A549 (cell line): ENCODE data around the gene C1orf141. TPM values are rescaled to one million over a fixed set of nuclear protein-coding genes. Genes with fewer than 3 reads are reported as not detected.

Experiments
- ATAC-seq, 2 experiments: fragments of 200-7000 bp in 1 of 2; fragments of >200 bp in 1 of 2; cut with Nextera tagmentation in 1 of 2; cut with Tn5 transposase in 1 of 2; 3 replicates each; pipeline versions ENCODE4 v1.8.0 to v1.9.1; 2018 to 2020; ENCODE audit warnings: mild to moderate bottlenecking in 1 of 2, moderate library complexity in 1 of 2
- CTCF ChIA-PET: fragments of 300-600 bp; sonication (Branson Sonifier 250); formaldehyde crosslinking; extraction: SDS; loops from one replicate; lab custom pipeline; 2021; ENCODE audit warnings: antibody characterized with exemption, inconsistent platforms; lab: Yijun Ruan, JAX
- POLR2A ChIA-PET: fragments of 350-600 bp; formaldehyde crosslinking; extraction: SDS; loops from one replicate; lab custom pipeline; 2021; ENCODE audit warnings: antibody characterized with exemption, inconsistent platforms; lab: Yijun Ruan, JAX
- DNase-seq, 2 experiments: peaks; one replicate each; pipeline versions ENCODE4 v3.0.0 to v3.0.0-alpha.2; 2011 to 2016; ENCODE audit warnings: low read depth in 1 of 2, low spot score in 1 of 2
- FAIRE-seq: peaks from 2 replicates; lab custom pipeline; 2011; peaks lifted over from hg19 to GRCh38; lab: Jason Lieb, UNC
- H3K27ac ChIP-seq, 2 experiments: fragments of >200 bp; sonication (Bioruptor Twin); formaldehyde crosslinking; 3 replicates each; pipeline ENCODE4 v1.5.1; 2016 to 2017
- H3K4me1 ChIP-seq: fragments of >200 bp; sonication (Bioruptor Twin); formaldehyde crosslinking; 3 replicates; pipeline ENCODE4 v1.6.1; 2016
- H3K4me2 ChIP-seq: fragments of >200 bp; sonication (Bioruptor Twin); formaldehyde crosslinking; 3 replicates; pipeline ENCODE4 v1.6.1; 2016
- H3K4me3 ChIP-seq: fragments of >200 bp; sonication (Bioruptor Twin); formaldehyde crosslinking; 3 replicates; pipeline ENCODE4 v1.5.1; 2016
- H3K9me3 ChIP-seq: fragments of >200 bp; sonication (Bioruptor Twin); formaldehyde crosslinking; 3 replicates; pipeline ENCODE4 v1.6.1; 2016
- BHLHE40 ChIP-seq: IDR thresholded peaks from 2 replicates; pipeline ENCODE4 v1.6.1; 2012; ENCODE audit warnings: low read depth, low read length, inconsistent platforms
- CBX2 ChIP-seq: fragments of 200-600 bp; sonication (generic); IDR thresholded peaks from 2 replicates; pipeline ENCODE4 v1.6.1; 2016; ENCODE audit warnings: low read depth, mild to moderate bottlenecking, borderline replicate concordance
- CHD2 ChIP-seq: fragments of 150-350 bp; IDR thresholded peaks from 2 replicates; pipeline ENCODE4 v1.6.1; 2014; ENCODE audit warnings: low read length; ENCODE audit not compliant: partially characterized antibody
- CHD4 ChIP-seq: fragments of 200-600 bp; sonication (generic); IDR thresholded peaks from 2 replicates; pipeline ENCODE4 v1.6.1; 2016; ENCODE audit warnings: antibody characterized with exemption, mild to moderate bottlenecking, borderline replicate concordance
- EHMT2 ChIP-seq: fragments of 200-600 bp; sonication (generic); IDR thresholded peaks from 2 replicates; pipeline ENCODE4 v1.6.1; 2016; ENCODE audit warnings: antibody characterized with exemption, low read depth, mild to moderate bottlenecking, moderate library complexity
- FOSB ChIP-seq: fragments of 250-450 bp; sonication (Bioruptor Pico); IDR thresholded peaks from 2 replicates; pipeline ENCODE4 v1.5.0; 2020; ENCODE audit warnings: mild to moderate bottlenecking, moderate library complexity
- HOXA7 ChIP-seq: fragments of 250-450 bp; sonication (Bioruptor Pico); IDR thresholded peaks from 2 replicates; pipeline ENCODE4 v1.5.0; 2020; ENCODE audit warnings: mild to moderate bottlenecking, moderate library complexity
- HOXB13 ChIP-seq: fragments of 250-450 bp; sonication (Bioruptor Pico); IDR thresholded peaks from 2 replicates; pipeline ENCODE4 v1.5.0; 2020; ENCODE audit warnings: low read depth, mild to moderate bottlenecking, moderate library complexity
- JUNB ChIP-seq: fragments of >200 bp; sonication (Bioruptor Twin); formaldehyde crosslinking; IDR thresholded peaks from 2 replicates; pipeline ENCODE4 v1.6.1; 2016
- KDM1A ChIP-seq: fragments of 200-600 bp; sonication (generic); IDR thresholded peaks from 2 replicates; pipeline ENCODE4 v1.6.1; 2016; ENCODE audit warnings: low read depth, mild to moderate bottlenecking
- KDM5A ChIP-seq: fragments of 200-600 bp; sonication (generic); IDR thresholded peaks from 2 replicates; pipeline ENCODE4 v1.6.1; 2016; ENCODE audit warnings: antibody characterized with exemption, mild to moderate bottlenecking
- MAFK ChIP-seq: fragments of 450-650 bp; IDR thresholded peaks from 2 replicates; pipeline ENCODE4 v1.6.1; 2014; ENCODE audit not compliant: partially characterized antibody
- NFE2L2 ChIP-seq: fragments of 150-350 bp; conservative IDR thresholded peaks from 2 replicates; pipeline ENCODE4 v1.6.1; 2014; ENCODE audit warnings: low read length
- NPAS2 ChIP-seq: fragments of 250-450 bp; sonication (Bioruptor Pico); IDR thresholded peaks from 2 replicates; pipeline ENCODE4 v1.8.0; 2022; ENCODE audit warnings: mild to moderate bottlenecking, moderate library complexity, borderline replicate concordance
- NR3C1 ChIP-seq: fragments of >200 bp; sonication (Bioruptor Twin); formaldehyde crosslinking; IDR thresholded peaks from 3 replicates; pipeline ENCODE4 v1.6.1; 2017
- PBX3 ChIP-seq: IDR thresholded peaks from 2 replicates; pipeline ENCODE4 v1.6.1; 2012
- PHF8 ChIP-seq: fragments of 200-600 bp; sonication (generic); IDR thresholded peaks from 2 replicates; pipeline ENCODE4 v1.6.1; 2016; ENCODE audit warnings: low read depth, mild to moderate bottlenecking, antibody characterized with exemption, moderate library complexity, borderline replicate concordance
- RCOR1 ChIP-seq: fragments of 150-350 bp; IDR thresholded peaks from 2 replicates; pipeline ENCODE4 v1.6.1; 2014; ENCODE audit warnings: antibody characterized with exemption, low read length, low read depth
- RNF2 ChIP-seq: fragments of 200-600 bp; sonication (generic); IDR thresholded peaks from 2 replicates; pipeline ENCODE4 v1.6.1; 2016; ENCODE audit warnings: low read depth, mild to moderate bottlenecking, antibody characterized with exemption, moderate library complexity, borderline replicate concordance
- SREBF2 ChIP-seq: fragments of 450-650 bp; IDR thresholded peaks from 2 replicates; pipeline ENCODE4 v1.6.1; 2014; ENCODE audit warnings: mild to moderate bottlenecking, moderate library complexity
- TP53 ChIP-seq: fragments of 250-450 bp; sonication (Bioruptor Pico); IDR thresholded peaks from 2 replicates; pipeline ENCODE4 v1.5.0; 2021; ENCODE audit warnings: mild to moderate bottlenecking, moderate library complexity
- ZC3H11A ChIP-seq: fragments of 450-650 bp; IDR thresholded peaks from 2 replicates; pipeline ENCODE4 v1.6.1; 2014; ENCODE audit warnings: antibody characterized with exemption, mild to moderate bottlenecking
- ZNF302 ChIP-seq: fragments of 250-450 bp; sonication (Bioruptor Pico); IDR thresholded peaks from 2 replicates; pipeline ENCODE4 v1.9.0; 2021; ENCODE audit warnings: inconsistent platforms, mild to moderate bottlenecking, moderate library complexity
- ZSCAN20 ChIP-seq: fragments of 250-450 bp; sonication (Bioruptor Pico); IDR thresholded peaks from 2 replicates; pipeline ENCODE4 v1.8.0; 2022; ENCODE audit warnings: mild to moderate bottlenecking, moderate library complexity
- WGBS: methylation state at CpG from one replicate; pipeline ENCODE4 v1.1.6; 2017; ENCODE audit errors: missing lambda C conversion rate; 5-methylcytosine and 5-hydroxymethylcytosine counted together
- polyA plus RNA-seq, 4 experiments: library from polyadenylated mRNA; depleted of rRNA in 3 of 4; stranded (reverse); fragments of >200 nt; fragmentation: RNase III in 1 of 4; extraction: RNeasy Plus Mini Kit Qiagen cat#74134 plus additional on column Dnase treatment in 1 of 4; gene quantifications; 2 replicates in 3 of 4; 3 replicates in 1 of 4; pipeline ENCODE4 v1.2.3, GENCODE V29; 2011 to 2017
- TF ChIP-seq, protein P1 (sequence below): fragments of >200 bp; sonication (Bioruptor Twin); formaldehyde crosslinking; IDR thresholded peaks from 3 replicates; pipeline ENCODE4 v1.5.1; 2016

The C1orf141 gene
- polyA plus RNA-seq, 2 of the 4 experiments (the other 2 are of a cell fraction): not detected

GRCh38 chr1:67094191-67094590 lies 40.6 kb downstream of the C1orf141 start:
- no peaks in the 10 kb centered on the region for H3K9me3 ChIP-seq
- TF ChIP-seq BHLHE40 (no peak), SREBF2 (no peak), NFE2L2 (no peak), KDM1A (no peak), PBX3 (no peak), EHMT2 (no peak), RNF2 (no peak), ZSCAN20 (no peak), CHD2 (no peak), CHD4 (no peak), HOXA7 (CRISPR knock-in tag) (no peak), MAFK (no peak)
- TF ChIP-seq, protein P1, sequence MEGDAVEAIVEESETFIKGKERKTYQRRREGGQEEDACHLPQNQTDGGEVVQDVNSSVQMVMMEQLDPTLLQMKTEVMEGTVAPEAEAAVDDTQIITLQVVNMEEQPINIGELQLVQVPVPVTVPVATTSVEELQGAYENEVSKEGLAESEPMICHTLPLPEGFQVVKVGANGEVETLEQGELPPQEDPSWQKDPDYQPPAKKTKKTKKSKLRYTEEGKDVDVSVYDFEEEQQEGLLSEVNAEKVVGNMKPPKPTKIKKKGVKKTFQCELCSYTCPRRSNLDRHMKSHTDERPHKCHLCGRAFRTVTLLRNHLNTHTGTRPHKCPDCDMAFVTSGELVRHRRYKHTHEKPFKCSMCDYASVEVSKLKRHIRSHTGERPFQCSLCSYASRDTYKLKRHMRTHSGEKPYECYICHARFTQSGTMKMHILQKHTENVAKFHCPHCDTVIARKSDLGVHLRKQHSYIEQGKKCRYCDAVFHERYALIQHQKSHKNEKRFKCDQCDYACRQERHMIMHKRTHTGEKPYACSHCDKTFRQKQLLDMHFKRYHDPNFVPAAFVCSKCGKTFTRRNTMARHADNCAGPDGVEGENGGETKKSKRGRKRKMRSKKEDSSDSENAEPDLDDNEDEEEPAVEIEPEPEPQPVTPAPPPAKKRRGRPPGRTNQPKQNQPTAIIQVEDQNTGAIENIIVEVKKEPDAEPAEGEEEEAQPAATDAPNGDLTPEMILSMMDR: no peak
- no peak overlapping the region for H3K4me3 ChIP-seq
- ChIA-PET CTCF (no interaction called here), POLR2A (no interaction called here)
- no peak for DNase-seq
- no peak overlapping the region for H3K27ac ChIP-seq
- no peak for ATAC-seq
- H3K4me1 ChIP-seq: no peaks in the 10 kb centered on the region
- 78% methylated on average over 2 of the region's 2 CpGs for WGBS
- FAIRE-seq: no peak
- H3K4me2 ChIP-seq: no peak overlapping the region

DNA sequence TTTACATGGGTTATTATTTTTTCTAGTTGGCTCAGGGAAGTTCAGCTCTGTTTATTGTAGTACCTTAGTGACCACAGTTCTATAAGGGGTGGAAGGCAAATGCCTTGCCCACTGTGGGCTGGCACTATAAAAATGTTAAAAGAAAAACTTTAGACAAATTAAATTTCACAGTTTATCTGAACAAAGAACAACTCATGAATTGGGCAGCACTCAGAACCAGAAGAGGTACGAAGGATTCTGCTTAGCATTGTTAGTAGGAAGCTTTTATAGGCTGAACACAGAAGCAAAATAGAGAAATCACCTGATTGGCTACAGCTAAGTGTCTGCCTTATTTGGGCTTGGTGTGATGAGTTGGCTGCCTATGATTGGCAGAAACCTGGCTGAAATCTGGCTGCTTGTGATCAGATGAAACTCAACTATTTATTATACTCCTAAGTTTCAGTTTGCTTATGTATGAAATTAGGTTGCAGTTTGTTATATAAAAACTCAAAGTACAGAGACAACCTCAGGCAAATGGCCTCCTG lies 45.0 kb downstream of the C1orf141 start:
- Histone ChIP-seq H3K4me3 (no peak overlapping the region), H3K9me3 (no peaks in the 10 kb centered on the region), H3K27ac (no peak overlapping the region), H3K4me2 (no peak overlapping the region), H3K4me1 (no peaks in the 10 kb centered on the region)
- no peak for DNase-seq
- ATAC-seq: no peak
- CTCF ChIA-PET: interaction anchor here (1.6 kb wide), 1 partner anchor 59 kb away, joined by 5 read pairs; no protein-coding TSS in a partner anchor
- TF ChIP-seq KDM1A: no peak
- no peak for TF ChIP-seq RCOR1
- no peak for TF ChIP-seq MAFK
- no peak for TF ChIP-seq TP53
- no peak for TF ChIP-seq PHF8
- TF ChIP-seq NPAS2 (CRISPR knock-in tag): no peak
- TF ChIP-seq ZNF302 (CRISPR knock-in tag): no peak
- TF ChIP-seq HOXA7 (CRISPR knock-in tag): no peak
- TF ChIP-seq NFE2L2: no peak
- TF ChIP-seq SREBF2: no peak
- no peak for TF ChIP-seq ZC3H11A
- TF ChIP-seq FOSB (CRISPR knock-in tag): no peak
- TF ChIP-seq CHD4: no peak
- no peak for TF ChIP-seq RNF2
- 57% methylated on average over 1 of the region's 1 CpG for WGBS
- POLR2A ChIA-PET: no interaction called here
- no peak for FAIRE-seq

GRCh38 chr1:67088440-67088839 lies 46.3 kb downstream of the C1orf141 start:
- no peak overlapping the region for H3K27ac ChIP-seq
- no peaks in the 10 kb centered on the region for H3K4me1 ChIP-seq
- ChIA-PET POLR2A (no interaction called here), CTCF (no interaction called here)
- no peak overlapping the region for H3K4me3 ChIP-seq
- 69% methylated on average over 1 of the region's 1 CpG for WGBS
- no peak for TF ChIP-seq SREBF2
- TF ChIP-seq ZNF302 (CRISPR knock-in tag): no peak
- TF ChIP-seq CBX2: no peak
- no peak for TF ChIP-seq EHMT2
- no peak for TF ChIP-seq JUNB
- TF ChIP-seq KDM5A: no peak
- no peak for TF ChIP-seq NR3C1
- TF ChIP-seq HOXB13 (CRISPR knock-in tag): no peak
- H3K4me2 ChIP-seq: no peak overlapping the region
- no peak for ATAC-seq
- no peak for DNase-seq
- H3K9me3 ChIP-seq: no peaks in the 10 kb centered on the region
- FAIRE-seq: no peak
